ENCODE measurements around the gene TOLLIP. TPM values are rescaled to one million over a fixed set of nuclear protein-coding genes. Genes with fewer than 3 reads are reported as not detected.

TOLLIP gene
- polyA plus RNA-seq, 2 of the 4 experiments (the other 2 are of a cell fraction): 26.5 to 37.9 TPM

DNA sequence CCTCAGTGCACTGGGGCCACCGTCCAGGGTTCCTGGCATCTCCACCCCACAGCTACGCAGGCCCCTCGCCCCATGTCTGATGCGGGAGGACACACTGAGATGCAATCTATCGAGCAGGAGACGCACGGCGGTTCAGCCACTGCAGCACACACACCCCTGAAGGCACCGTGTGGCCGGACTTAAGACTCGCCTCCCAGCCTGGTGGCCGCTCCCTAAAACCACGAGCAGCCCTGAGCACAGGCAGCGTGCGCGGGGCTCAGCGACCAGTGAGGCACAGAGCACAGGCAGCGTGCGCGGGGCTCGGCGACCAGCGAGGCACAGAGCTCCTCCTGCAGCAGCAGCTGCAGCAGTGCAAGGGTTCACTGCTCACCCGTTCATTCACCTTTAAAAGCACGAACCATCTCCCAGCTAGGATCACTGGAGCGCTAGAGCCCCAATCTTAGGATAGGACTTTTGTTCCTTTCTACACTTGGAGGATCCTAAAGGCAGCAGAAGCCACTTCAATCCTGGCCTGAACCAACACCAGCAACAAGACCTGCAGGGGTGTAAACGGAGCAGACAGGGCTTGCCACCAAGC is 31.4 kb downstream of the TOLLIP start (continued):
- TF ChIP-seq, protein P1, sequence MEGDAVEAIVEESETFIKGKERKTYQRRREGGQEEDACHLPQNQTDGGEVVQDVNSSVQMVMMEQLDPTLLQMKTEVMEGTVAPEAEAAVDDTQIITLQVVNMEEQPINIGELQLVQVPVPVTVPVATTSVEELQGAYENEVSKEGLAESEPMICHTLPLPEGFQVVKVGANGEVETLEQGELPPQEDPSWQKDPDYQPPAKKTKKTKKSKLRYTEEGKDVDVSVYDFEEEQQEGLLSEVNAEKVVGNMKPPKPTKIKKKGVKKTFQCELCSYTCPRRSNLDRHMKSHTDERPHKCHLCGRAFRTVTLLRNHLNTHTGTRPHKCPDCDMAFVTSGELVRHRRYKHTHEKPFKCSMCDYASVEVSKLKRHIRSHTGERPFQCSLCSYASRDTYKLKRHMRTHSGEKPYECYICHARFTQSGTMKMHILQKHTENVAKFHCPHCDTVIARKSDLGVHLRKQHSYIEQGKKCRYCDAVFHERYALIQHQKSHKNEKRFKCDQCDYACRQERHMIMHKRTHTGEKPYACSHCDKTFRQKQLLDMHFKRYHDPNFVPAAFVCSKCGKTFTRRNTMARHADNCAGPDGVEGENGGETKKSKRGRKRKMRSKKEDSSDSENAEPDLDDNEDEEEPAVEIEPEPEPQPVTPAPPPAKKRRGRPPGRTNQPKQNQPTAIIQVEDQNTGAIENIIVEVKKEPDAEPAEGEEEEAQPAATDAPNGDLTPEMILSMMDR (IDR thresholded peaks at IDR 0.05): no peak
- TF ChIP-seq, protein P2, sequence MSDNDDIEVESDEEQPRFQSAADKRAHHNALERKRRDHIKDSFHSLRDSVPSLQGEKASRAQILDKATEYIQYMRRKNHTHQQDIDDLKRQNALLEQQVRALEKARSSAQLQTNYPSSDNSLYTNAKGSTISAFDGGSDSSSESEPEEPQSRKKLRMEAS (IDR thresholded peaks at IDR 0.05): no peak
- no peak for TF ChIP-seq NPAS2 (CRISPR knock-in tag; IDR thresholded peaks at IDR 0.05; ENCODE audit: borderline replicate concordance)

DNA sequence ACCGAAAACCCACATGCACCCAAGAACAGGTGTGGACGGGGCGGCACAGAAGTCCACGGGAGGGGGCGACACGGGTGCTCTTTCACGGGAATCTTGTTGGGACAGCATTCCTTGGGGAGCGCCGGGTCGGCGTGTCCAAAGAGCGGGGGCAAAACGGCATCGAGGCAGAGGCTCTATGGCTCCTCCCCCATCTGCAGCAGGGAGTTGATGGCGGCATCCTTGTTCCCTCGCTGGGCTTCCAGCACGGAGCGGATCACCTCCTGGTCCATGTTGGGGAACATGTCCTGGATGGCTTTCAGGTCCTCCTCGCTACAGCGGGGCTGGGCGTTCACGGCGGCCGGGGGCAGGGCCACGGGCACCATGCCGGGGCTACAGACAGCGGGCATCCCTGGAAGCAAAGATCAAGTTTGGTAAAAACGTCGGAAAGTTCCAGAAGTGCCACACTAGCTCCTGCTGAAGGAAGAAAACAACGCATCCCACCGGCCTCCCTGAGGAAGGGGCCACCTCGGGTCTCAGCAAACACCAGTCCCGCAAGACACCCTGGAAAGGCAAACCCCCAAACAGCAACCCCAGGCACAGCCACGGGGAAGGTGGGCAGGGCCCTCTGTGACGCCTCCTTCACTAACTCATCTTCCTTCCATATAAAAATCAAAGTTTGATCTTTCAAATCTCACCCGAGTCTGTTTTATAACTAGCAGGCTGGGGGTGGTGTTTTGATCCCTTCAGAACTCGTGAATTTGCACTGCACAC is 32.4 kb downstream of the TOLLIP start:
- no peak for ATAC-seq
- no peak overlapping the region for H3K4me2 ChIP-seq
- TF ChIP-seq NR3C1 (IDR thresholded peaks at IDR 0.05) (no peak), FOXS1 (CRISPR knock-in tag; IDR thresholded peaks at IDR 0.05) (no peak), SMC3 (IDR thresholded peaks at IDR 0.05) (no peak), FOSL2 (IDR thresholded peaks at IDR 0.05) (no peak), FOSL2 (CRISPR knock-in tag; IDR thresholded peaks at IDR 0.05) (no peak), TFCP2L1 (CRISPR knock-in tag; IDR thresholded peaks at IDR 0.05) (no peak), FOSB (CRISPR knock-in tag; IDR thresholded peaks at IDR 0.05) (no peak), PHF8 (IDR thresholded peaks at IDR 0.05; ENCODE audit: borderline replicate concordance, low read depth) (no peak), HEYL (CRISPR knock-in tag; IDR thresholded peaks at IDR 0.05) (no peak), POLR2A (IDR thresholded peaks at IDR 0.05; ENCODE audit: low read length) (no peak), POLR2AphosphoS2 (conservative IDR thresholded peaks at IDR 0.05; ENCODE audit: low read length) (no peak), RNF2 (IDR thresholded peaks at IDR 0.05; ENCODE audit: borderline replicate concordance, low read depth) (no peak), RFX5 (IDR thresholded peaks at IDR 0.05) (no peak), HOXB13 (CRISPR knock-in tag; IDR thresholded peaks at IDR 0.05; ENCODE audit: low read depth) (no peak), GATA3 (IDR thresholded peaks at IDR 0.05; ENCODE audit: borderline replicate concordance) (no peak), ZNF302 (CRISPR knock-in tag; IDR thresholded peaks at IDR 0.05) (no peak), RAD21 (conservative IDR thresholded peaks at IDR 0.05 in 1 of 2, IDR thresholded peaks at IDR 0.05 in 1 of 2) (no peak)
- TF ChIP-seq, protein P2 (IDR thresholded peaks at IDR 0.05): no peak
- TF ChIP-seq, protein P3, sequence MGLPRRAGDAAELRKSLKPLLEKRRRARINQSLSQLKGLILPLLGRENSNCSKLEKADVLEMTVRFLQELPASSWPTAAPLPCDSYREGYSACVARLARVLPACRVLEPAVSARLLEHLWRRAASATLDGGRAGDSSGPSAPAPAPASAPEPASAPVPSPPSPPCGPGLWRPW (IDR thresholded peaks at IDR 0.05): no peak
- TF ChIP-seq, protein P4, sequence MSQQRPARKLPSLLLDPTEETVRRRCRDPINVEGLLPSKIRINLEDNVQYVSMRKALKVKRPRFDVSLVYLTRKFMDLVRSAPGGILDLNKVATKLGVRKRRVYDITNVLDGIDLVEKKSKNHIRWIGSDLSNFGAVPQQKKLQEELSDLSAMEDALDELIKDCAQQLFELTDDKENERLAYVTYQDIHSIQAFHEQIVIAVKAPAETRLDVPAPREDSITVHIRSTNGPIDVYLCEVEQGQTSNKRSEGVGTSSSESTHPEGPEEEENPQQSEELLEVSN (IDR thresholded peaks at IDR 0.05; ENCODE audit: borderline replicate concordance, low read depth): no peak
- TF ChIP-seq, protein P5, sequence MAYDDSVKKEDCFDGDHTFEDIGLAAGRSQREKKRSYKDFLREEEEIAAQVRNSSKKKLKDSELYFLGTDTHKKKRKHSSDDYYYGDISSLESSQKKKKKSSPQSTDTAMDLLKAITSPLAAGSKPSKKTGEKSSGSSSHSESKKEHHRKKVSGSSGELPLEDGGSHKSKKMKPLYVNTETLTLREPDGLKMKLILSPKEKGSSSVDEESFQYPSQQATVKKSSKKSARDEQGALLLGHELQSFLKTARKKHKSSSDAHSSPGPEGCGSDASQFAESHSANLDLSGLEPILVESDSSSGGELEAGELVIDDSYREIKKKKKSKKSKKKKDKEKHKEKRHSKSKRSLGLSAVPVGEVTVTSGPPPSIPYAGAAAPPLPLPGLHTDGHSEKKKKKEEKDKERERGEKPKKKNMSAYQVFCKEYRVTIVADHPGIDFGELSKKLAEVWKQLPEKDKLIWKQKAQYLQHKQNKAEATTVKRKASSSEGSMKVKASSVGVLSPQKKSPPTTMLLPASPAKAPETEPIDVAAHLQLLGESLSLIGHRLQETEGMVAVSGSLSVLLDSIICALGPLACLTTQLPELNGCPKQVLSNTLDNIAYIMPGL (CRISPR knock-in tag; IDR thresholded peaks at IDR 0.05; ENCODE audit: borderline replicate concordance): no peak
- no peak for DNase-seq (ENCODE audit: low read depth in 1 of 2, low spot score in 1 of 2)
- H3K4me3 ChIP-seq: no peak overlapping the region
- no peak overlapping the region for H3K27ac ChIP-seq
- no peaks in the 10 kb centered on the region; the same call in 2 of the 3 replicates for H3K9me3 ChIP-seq
- ChIA-PET POLR2A (no interaction called here), CTCF (interaction anchor here (0.9 to 1.2 kb wide), 2 partner anchors 8 to 298 kb away, joined by 3 to 4 read pairs; no protein-coding TSS in a partner anchor)
- no peaks in the 10 kb centered on the region for H3K4me1 ChIP-seq
- FAIRE-seq: no peak
- whole genome bisulfite sequencing (ENCODE audit: missing lambda C conversion rate): 90% methylated on average over 27 of the region's 37 CpGs

All from A549 (cell line).